ENCODE measurements around the gene HIVEP3. TPM values are rescaled to one million over a fixed set of nuclear protein-coding genes. Genes with fewer than 3 reads are reported as not detected.

The HIVEP3 gene
- total RNA-seq, 1 experiment from 2014 or later = 11.0 TPM

DNA sequence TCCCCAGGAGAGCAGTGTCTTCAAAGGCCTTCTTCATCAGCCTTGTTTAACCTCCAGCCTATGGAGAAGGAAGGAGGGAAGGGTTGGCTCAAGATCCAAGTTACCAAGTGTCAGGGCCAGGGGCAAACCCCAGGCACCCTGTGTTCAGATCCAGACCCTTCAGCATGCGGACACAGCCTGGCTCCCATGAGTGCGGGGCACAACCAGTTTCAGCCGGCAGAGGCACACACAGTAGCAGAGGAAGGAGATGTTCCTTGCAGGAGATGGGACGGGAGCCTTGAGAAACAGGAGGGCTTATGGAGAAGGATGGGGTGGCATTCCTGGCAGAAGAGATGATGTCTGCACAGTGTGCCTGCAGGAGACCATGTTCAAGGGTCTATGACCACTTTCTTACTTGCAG is 272.5 kb downstream of the HIVEP3 start:
- Histone ChIP-seq H3F3A (ENCODE audit: insufficient read depth, low read depth) (no peaks in the 10 kb centered on the region), H3K36me3 (ENCODE audit: low read depth) (no peaks in the 10 kb centered on the region), H3K4me2 (no peak overlapping the region), H4K20me1 (ENCODE audit: insufficient read depth) (no peaks in the 10 kb centered on the region), H3K4me1 (replicated peaks; ENCODE audit: insufficient read depth) (no peaks in the 10 kb centered on the region), H3K4me3 (no peak overlapping the region), H3K9me2 (ENCODE audit: insufficient read depth) (no peaks in the 10 kb centered on the region), H3K9me3 (ENCODE audit: insufficient read depth, low read depth) (no peaks in the 10 kb centered on the region), H3K79me2 (ENCODE audit: low read depth) (no peaks in the 10 kb centered on the region), H3K27ac (no peak overlapping the region), H2AFZ (no peak overlapping the region), H3K27me3 (ENCODE audit: insufficient read depth, low read depth) (no peaks in the 10 kb centered on the region)
- ChIA-PET CTCF (no interaction called here), POLR2A (ENCODE audit: unreplicated experiment) (no interaction called here)
- no peak for TF ChIP-seq EZH2 (IDR thresholded peaks at IDR 0.05; ENCODE audit: low read depth)
- TF ChIP-seq, protein P1, sequence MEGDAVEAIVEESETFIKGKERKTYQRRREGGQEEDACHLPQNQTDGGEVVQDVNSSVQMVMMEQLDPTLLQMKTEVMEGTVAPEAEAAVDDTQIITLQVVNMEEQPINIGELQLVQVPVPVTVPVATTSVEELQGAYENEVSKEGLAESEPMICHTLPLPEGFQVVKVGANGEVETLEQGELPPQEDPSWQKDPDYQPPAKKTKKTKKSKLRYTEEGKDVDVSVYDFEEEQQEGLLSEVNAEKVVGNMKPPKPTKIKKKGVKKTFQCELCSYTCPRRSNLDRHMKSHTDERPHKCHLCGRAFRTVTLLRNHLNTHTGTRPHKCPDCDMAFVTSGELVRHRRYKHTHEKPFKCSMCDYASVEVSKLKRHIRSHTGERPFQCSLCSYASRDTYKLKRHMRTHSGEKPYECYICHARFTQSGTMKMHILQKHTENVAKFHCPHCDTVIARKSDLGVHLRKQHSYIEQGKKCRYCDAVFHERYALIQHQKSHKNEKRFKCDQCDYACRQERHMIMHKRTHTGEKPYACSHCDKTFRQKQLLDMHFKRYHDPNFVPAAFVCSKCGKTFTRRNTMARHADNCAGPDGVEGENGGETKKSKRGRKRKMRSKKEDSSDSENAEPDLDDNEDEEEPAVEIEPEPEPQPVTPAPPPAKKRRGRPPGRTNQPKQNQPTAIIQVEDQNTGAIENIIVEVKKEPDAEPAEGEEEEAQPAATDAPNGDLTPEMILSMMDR (conservative IDR thresholded peaks at IDR 0.05) = no peak
- BruUV-seq (replicated peaks) = no TSS peak
- intact Hi-C loops (cut with micrococcal nuclease; ENCODE audit: unreplicated experiment) = no loop called here
- DNase-seq = no peak

DNA sequence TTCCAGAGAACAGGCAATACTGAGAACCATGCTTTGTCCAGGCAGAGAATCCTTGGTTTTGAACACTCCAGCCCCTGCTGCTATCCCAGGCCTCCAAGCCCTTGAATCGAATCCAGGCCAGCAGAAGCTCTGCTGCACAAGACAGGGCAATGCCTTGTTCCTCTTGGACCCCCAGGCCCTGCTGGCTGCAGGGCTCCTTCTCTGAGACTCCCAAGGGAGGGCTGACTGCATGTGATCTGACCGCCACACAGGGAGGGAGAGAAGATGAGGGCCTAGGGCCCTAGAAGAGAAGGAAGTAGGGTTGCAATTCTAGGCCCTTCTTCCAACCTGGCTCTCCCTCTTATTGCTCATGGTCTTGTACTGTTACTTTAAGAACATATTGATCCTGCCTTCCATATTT is 273.7 kb downstream of the HIVEP3 start:
- Histone ChIP-seq H3K79me2 (ENCODE audit: low read depth) (no peaks in the 10 kb centered on the region), H2AFZ (no peak overlapping the region), H3K9me2 (ENCODE audit: insufficient read depth) (no peaks in the 10 kb centered on the region), H4K20me1 (ENCODE audit: insufficient read depth) (no peaks in the 10 kb centered on the region), H3K27me3 (ENCODE audit: insufficient read depth, low read depth) (no peaks in the 10 kb centered on the region), H3K4me2 (no peak overlapping the region), H3K9me3 (ENCODE audit: insufficient read depth, low read depth) (no peaks in the 10 kb centered on the region), H3K27ac (no peak overlapping the region), H3K4me3 (no peak overlapping the region), H3F3A (ENCODE audit: insufficient read depth, low read depth) (no peaks in the 10 kb centered on the region), H3K4me1 (replicated peaks; ENCODE audit: insufficient read depth) (no peaks in the 10 kb centered on the region), H3K36me3 (ENCODE audit: low read depth) (no peaks in the 10 kb centered on the region)
- ChIA-PET POLR2A (ENCODE audit: unreplicated experiment) (no interaction called here), CTCF (no interaction called here)
- intact Hi-C loops (cut with micrococcal nuclease; ENCODE audit: unreplicated experiment) = no loop called here
- no peak for DNase-seq
- no TSS peak for BruUV-seq (replicated peaks)
- no peak for TF ChIP-seq EZH2 (IDR thresholded peaks at IDR 0.05; ENCODE audit: low read depth)
- TF ChIP-seq, protein P1 (conservative IDR thresholded peaks at IDR 0.05) = no peak

DNA sequence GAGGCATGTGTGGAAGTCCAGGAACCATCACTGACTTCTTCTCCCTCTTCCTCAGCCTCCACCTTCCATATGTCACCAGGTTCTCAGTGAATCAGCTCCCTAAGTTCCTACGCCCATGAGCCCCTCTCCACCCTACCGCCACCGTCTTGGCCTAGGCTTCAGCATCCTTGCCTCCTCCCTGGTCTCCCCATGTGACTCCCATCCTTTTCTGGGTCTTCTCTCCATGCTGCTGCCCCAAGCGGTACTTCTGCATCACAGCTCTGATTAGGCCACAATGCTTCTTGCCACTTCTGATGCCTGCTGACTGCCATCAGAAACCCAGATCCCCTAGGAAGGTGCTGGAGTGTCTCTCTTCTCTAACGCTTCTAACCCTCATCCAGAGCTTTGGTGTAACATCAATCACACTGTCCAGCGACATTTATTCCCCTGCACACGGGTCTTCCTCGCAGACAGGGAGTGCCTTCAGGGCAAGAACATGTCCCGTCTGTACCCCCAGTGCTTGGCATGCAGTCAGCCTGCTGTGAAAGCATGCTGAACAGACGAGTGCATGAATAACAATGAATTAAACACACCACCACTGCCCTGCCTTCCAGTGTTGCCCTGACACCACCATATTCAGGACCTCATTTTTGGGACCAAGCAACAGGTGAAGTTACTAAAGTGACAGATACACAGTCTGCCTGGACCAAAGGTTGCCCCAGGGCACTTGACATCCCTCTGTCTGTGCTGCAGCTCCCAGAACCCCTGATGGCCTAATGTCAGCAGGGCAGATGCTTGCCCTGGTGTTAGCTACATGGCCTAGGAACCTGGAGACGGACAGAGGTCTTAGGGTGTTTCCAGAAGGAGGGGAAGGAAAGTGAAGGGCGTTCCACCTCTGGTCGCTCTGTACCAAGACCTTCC is 275.6 kb downstream of the HIVEP3 start:
- Histone ChIP-seq H3K4me3 (no peak overlapping the region), H3K27me3 (ENCODE audit: insufficient read depth, low read depth) (no peaks in the 10 kb centered on the region), H3K36me3 (ENCODE audit: low read depth) (no peaks in the 10 kb centered on the region), H3F3A (ENCODE audit: insufficient read depth, low read depth) (no peaks in the 10 kb centered on the region), H3K9me2 (ENCODE audit: insufficient read depth) (no peaks in the 10 kb centered on the region), H3K4me1 (replicated peaks; ENCODE audit: insufficient read depth) (no peaks in the 10 kb centered on the region), H3K79me2 (ENCODE audit: low read depth) (no peaks in the 10 kb centered on the region), H3K27ac (no peak overlapping the region), H3K9me3 (ENCODE audit: insufficient read depth, low read depth) (no peaks in the 10 kb centered on the region), H3K4me2 (no peak overlapping the region), H4K20me1 (ENCODE audit: insufficient read depth) (no peaks in the 10 kb centered on the region), H2AFZ (no peak overlapping the region)
- POLR2A ChIA-PET (ENCODE audit: unreplicated experiment) = no interaction called here
- no TSS peak for BruUV-seq (replicated peaks)
- intact Hi-C loops (cut with micrococcal nuclease; ENCODE audit: unreplicated experiment) = no loop called here
- TF ChIP-seq EZH2 (IDR thresholded peaks at IDR 0.05; ENCODE audit: low read depth) = no peak
- TF ChIP-seq, protein P1 (conservative IDR thresholded peaks at IDR 0.05) = no peak
- CTCF ChIA-PET = no interaction called here
- DNase-seq = no peak
